Right atrium auricular region (tissue), 2 donors: Measurements from ENCODE around the gene STK40. TPM values are rescaled to one million over a fixed set of nuclear protein-coding genes. Genes with fewer than 3 reads are reported as not detected.
A peak's percentile ranks its signal among the peaks of the same experiment; 100 is the strongest.

Source experiments
- DNase-seq: peaks from one replicate; pipeline ENCODE4 v3.0.0-alpha.2; 2019; ENCODE audit warnings: low spot score
- H3K27ac ChIP-seq, 2 donors: fragments of 200-600 bp; sonication (generic); 1 replicate in 1 of 2; 2 replicates in 1 of 2; pipeline ENCODE4 v1.5.1; 2016 to 2019
- H3K27me3 ChIP-seq, 2 donors: fragments of 200-600 bp; sonication (generic); one replicate each; pipeline versions ENCODE4 v1.5.1 to v1.6.0; 2017 to 2019
- H3K36me3 ChIP-seq: fragments of 200-600 bp; sonication (generic); one replicate; pipeline ENCODE4 v1.5.1; 2016
- H3K4me1 ChIP-seq, 2 donors: fragments of 200-600 bp; sonication (generic); one replicate each; pipeline versions ENCODE4 v1.5.1 to v1.6.0; 2017 to 2019
- H3K4me3 ChIP-seq, 2 donors: fragments of 200-600 bp; sonication (generic); 1 replicate in 1 of 2; 2 replicates in 1 of 2; pipeline ENCODE4 v1.5.1; 2017 to 2019; ENCODE audit warnings: mild to moderate bottlenecking in 1 of 2, moderate library complexity in 1 of 2
- H3K9me3 ChIP-seq, 2 donors: fragments of 200-600 bp; sonication (generic); one replicate each; pipeline ENCODE4 v1.5.1; 2019
- CTCF ChIP-seq, 2 donors: fragments of 200-600 bp; sonication (generic); IDR thresholded peaks; one replicate each; pipeline ENCODE4 v1.5.1; 2019; ENCODE audit warnings: antibody characterized with exemption in 2 of 2
- total RNA-seq, 2 donors: library from RNA; depleted of rRNA; stranded (reverse); fragments of >200 nt; gene quantifications; one replicate each; pipeline ENCODE4 v1.1.0, GENCODE V29; 2016

Gene STK40
- total RNA-seq, 2 donors from 2014 or later: 50.5 to 74.7 TPM

DNA sequence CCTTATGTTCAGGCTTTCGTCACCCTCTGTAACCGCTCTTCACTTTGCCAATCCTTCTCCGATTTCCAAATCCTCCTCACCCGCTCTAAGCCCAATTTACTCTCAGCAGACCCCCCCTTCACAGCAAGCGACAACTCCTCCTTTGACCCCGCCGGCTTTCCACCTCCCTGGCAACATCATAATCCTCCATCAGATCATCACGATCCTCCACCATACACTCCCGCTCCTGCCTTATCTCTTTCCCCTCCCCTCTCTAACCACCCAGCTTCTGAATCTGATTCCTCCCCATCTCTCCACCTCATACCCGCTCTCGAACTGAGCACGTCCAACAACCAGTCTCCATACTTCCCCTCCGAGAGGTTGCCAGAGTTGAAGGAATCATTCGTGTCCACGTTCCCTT, 54.8 kb downstream of the STK40 start:
- H3K27me3 ChIP-seq: no peaks in the 10 kb centered on the region
- no peak overlapping the region for H3K4me3 ChIP-seq
- no peaks in the 10 kb centered on the region for H3K9me3 ChIP-seq
- TF ChIP-seq CTCF (IDR thresholded peaks at IDR 0.05): no peak
- peaks cover 0 to 11% of the 10 kb centered on the region in 2 donors for H3K4me1 ChIP-seq
- DNase-seq: no peak
- no peaks in the 10 kb centered on the region for H3K36me3 ChIP-seq
- no peak overlapping the region for H3K27ac ChIP-seq

- TF ChIP-seq CTCF (IDR thresholded peaks at IDR 0.05): no peak
- H3K4me1 ChIP-seq: peaks cover 0 to 11% of the 10 kb centered on the region in 2 donors
- no peaks in the 10 kb centered on the region for H3K36me3 ChIP-seq
- H3K9me3 ChIP-seq: no peaks in the 10 kb centered on the region
- H3K4me3 ChIP-seq: no peak overlapping the region
- no peaks in the 10 kb centered on the region for H3K27me3 ChIP-seq
- H3K27ac ChIP-seq: no peak overlapping the region
- no peak for DNase-seq
These were observed 55.9 kb downstream of the STK40 start for GRCh38 chr1:36329817-36330216.

DNA sequence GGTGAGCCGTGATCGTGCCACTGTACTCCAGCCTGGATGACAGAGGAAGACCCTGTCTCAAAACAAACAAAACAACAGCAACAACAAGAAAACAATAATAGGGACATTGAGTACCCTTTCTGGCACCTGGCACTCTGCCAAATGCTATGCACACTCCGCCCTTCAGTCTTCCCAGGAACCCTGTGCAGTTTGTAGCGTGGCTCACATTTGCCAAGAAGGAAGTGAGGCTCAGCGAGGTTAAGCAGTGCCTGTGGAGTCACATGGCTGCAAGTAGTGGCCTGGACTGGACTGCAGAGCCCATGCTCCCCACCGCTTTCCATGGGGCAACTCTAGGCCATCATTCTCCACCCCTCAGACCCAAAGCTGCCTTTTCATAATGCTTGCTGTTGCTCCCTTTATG, 57.0 kb downstream of the STK40 start:
- Histone ChIP-seq H3K36me3 (no peaks in the 10 kb centered on the region), H3K9me3 (no peaks in the 10 kb centered on the region), H3K4me3 (no peak overlapping the region), H3K27ac (no peak overlapping the region), H3K4me1 (peaks cover 0 to 21% of the 10 kb centered on the region in 2 donors), H3K27me3 (no peaks in the 10 kb centered on the region)
- DNase-seq: peak; percentile 72
- no peak for TF ChIP-seq CTCF (IDR thresholded peaks at IDR 0.05)

GRCh38 chr1:36328088-36328480, 57.6 kb downstream of the STK40 start:
- no peak for TF ChIP-seq CTCF (IDR thresholded peaks at IDR 0.05)

GRCh38 chr1:36327421-36328087, 58.2 kb downstream of the STK40 start:
- no peaks in the 10 kb centered on the region for H3K36me3 ChIP-seq
- no peak for TF ChIP-seq CTCF (IDR thresholded peaks at IDR 0.05)

More at GRCh38 chr1:36328088-36328480, 57.6 kb downstream of the STK40 start:
- Histone ChIP-seq H3K36me3 (no peaks in the 10 kb centered on the region), H3K4me3 (no peak overlapping the region), H3K9me3 (no peaks in the 10 kb centered on the region), H3K27ac (no peak overlapping the region), H3K4me1 (peaks cover 0 to 22% of the 10 kb centered on the region in 2 donors), H3K27me3 (no peaks in the 10 kb centered on the region)
- no peak for DNase-seq

DNA sequence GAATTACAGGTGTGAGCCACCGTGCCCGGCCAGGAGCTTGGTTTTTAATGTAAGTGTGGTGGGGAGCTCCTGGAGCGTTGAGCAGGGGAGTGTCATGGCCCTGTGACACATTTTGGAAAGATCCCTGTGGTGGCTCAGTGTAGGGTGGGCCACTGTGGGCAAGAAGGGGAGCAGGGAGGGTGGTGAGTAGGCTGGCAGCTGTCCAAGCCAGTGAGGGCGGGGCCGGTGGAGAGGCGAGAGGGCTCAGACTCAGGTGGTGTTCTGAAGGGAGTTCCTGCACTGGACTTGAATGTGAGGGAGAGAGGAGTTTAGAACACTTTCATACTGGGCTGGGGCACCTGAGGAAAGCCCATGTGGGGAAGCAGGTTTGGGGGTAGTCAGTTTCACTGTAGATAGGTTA, 59.2 kb downstream of the STK40 start:
- no peak overlapping the region for H3K27ac ChIP-seq
- no peak for TF ChIP-seq CTCF (IDR thresholded peaks at IDR 0.05)
- no peak overlapping the region for H3K4me3 ChIP-seq
- H3K27me3 ChIP-seq: no peaks in the 10 kb centered on the region
- peaks cover 0 to 37% of the 10 kb centered on the region in 2 donors for H3K4me1 ChIP-seq
- DNase-seq: no peak
- H3K36me3 ChIP-seq: no peaks in the 10 kb centered on the region
- H3K9me3 ChIP-seq: no peaks in the 10 kb centered on the region

More at GRCh38 chr1:36327421-36328087, 58.2 kb downstream of the STK40 start:
- Histone ChIP-seq H3K4me3 (no peak overlapping the region), H3K4me1 (peaks cover 0 to 27% of the 10 kb centered on the region in 2 donors), H3K27me3 (no peaks in the 10 kb centered on the region), H3K27ac (no peak overlapping the region), H3K9me3 (no peaks in the 10 kb centered on the region)
- no peak for DNase-seq
